K562 (cell line): ENCODE results near the gene HPSE2. TPM values are rescaled to one million over a fixed set of nuclear protein-coding genes. Genes with fewer than 3 reads are reported as not detected.

Experiments used
- DLX4 ChIP-seq: fragments of 250-450 bp; sonication (Bioruptor Pico); IDR thresholded peaks from 2 replicates; pipeline ENCODE4 v1.6.1; 2021; ENCODE audit warnings: mild to moderate bottlenecking
- FOXA1 ChIP-seq: fragments of 450-650 bp; IDR thresholded peaks from 2 replicates; pipeline ENCODE4 v1.6.1; 2016; ENCODE audit warnings: mild to moderate bottlenecking, borderline replicate concordance
- FOXM1 ChIP-seq, 2 experiments: fragments of 450-650 bp in 1 of 2; sonication (generic) in 1 of 2; formaldehyde crosslinking in 1 of 2; IDR thresholded peaks; 2 replicates each; pipeline versions ENCODE4 v1.6.1 to v1.9.0; 2017 to 2022; ENCODE audit warnings: low read depth in 2 of 2, mild to moderate bottlenecking in 2 of 2, missing genetic modification reagents in 1 of 2, moderate library complexity in 1 of 2
- FOXP4 ChIP-seq: sonication (generic); formaldehyde crosslinking; IDR thresholded peaks from 2 replicates; pipeline ENCODE4 v1.8.0; 2022; ENCODE audit warnings: mild to moderate bottlenecking, missing genetic modification reagents, borderline replicate concordance
- KLF16 ChIP-seq: IDR thresholded peaks from 2 replicates; pipeline ENCODE4 v1.6.1; 2016; ENCODE audit warnings: antibody characterized with exemption
- MTA2 ChIP-seq: fragments of 450-650 bp; IDR thresholded peaks from 2 replicates; pipeline ENCODE4 v1.6.1; 2016; ENCODE audit warnings: low read depth
- PCBP2 ChIP-seq: fragments of 200-400 bp; formaldehyde crosslinking; IDR thresholded peaks from 2 replicates; pipeline ENCODE4 v1.6.1; 2018; ENCODE audit warnings: low read length, low read depth, mild to moderate bottlenecking, moderate library complexity; ENCODE audit not compliant: poor library complexity, severe bottlenecking
- PHB2 ChIP-seq: fragments of 450-650 bp; IDR thresholded peaks from 2 replicates; pipeline ENCODE4 v1.6.1; 2017; ENCODE audit warnings: low read depth
- RAD21 ChIP-seq, 2 experiments: fragments of 250-450 bp in 1 of 2; fragments of 450-650 bp in 1 of 2; sonication (Bioruptor Pico) in 1 of 2; formaldehyde crosslinking in 1 of 2; IDR thresholded peaks in 1 of 2; conservative IDR thresholded peaks in 1 of 2; 2 replicates each; pipeline versions ENCODE4 v1.4.0 to v1.8.0; 2020 to 2022; ENCODE audit warnings: mild to moderate bottlenecking in 2 of 2, moderate library complexity in 1 of 2
- SPI1 ChIP-seq: IDR thresholded peaks from 2 replicates; pipeline ENCODE4 v1.6.1; 2011; ENCODE audit warnings: low read depth, low read length, control low read depth, borderline replicate concordance
- THRAP3 ChIP-seq: fragments of 450-650 bp; IDR thresholded peaks from 2 replicates; pipeline ENCODE4 v1.6.1; 2016; ENCODE audit warnings: mild to moderate bottlenecking, inconsistent platforms, borderline replicate concordance
- VEZF1 ChIP-seq: fragments of 200-800 bp; sonication (Bioruptor generic); IDR thresholded peaks from 2 replicates; pipeline ENCODE4 v1.6.1; 2017; ENCODE audit warnings: missing genetic modification characterization, missing compliant biosample characterization
- ZBTB17 ChIP-seq: fragments of 450-650 bp; formaldehyde crosslinking; IDR thresholded peaks from 2 replicates; pipeline ENCODE4 v1.4.0; 2020; ENCODE audit warnings: mild to moderate bottlenecking
- ZBTB33 ChIP-seq: sonication (generic); formaldehyde crosslinking; IDR thresholded peaks from 2 replicates; pipeline ENCODE4 v1.8.1; 2023; ENCODE audit warnings: mild to moderate bottlenecking, missing genetic modification reagents
- ZFP36 ChIP-seq: fragments of 150-350 bp; IDR thresholded peaks from 2 replicates; pipeline ENCODE4 v1.6.1; 2018; ENCODE audit warnings: low read length, low read depth; ENCODE audit not compliant: partially characterized antibody
- ZNF512 ChIP-seq: IDR thresholded peaks from 2 replicates; pipeline ENCODE4 v1.6.1; 2016; ENCODE audit warnings: missing genetic modification characterization, missing compliant biosample characterization
- ZNF76 ChIP-seq: fragments of 250-450 bp; sonication (Bioruptor Pico); IDR thresholded peaks from 2 replicates; pipeline ENCODE4 v1.4.0; 2020; ENCODE audit warnings: mild to moderate bottlenecking, moderate library complexity, borderline replicate concordance
- polyA plus RNA-seq, 8 experiments: library from polyadenylated mRNA; depleted of rRNA in 4 of 8; stranded (reverse) in 5 of 8; unstranded in 3 of 8; fragments of >200 nt; fragmentation: Nextera tagmentation in 2 of 8; fragmentation: Illumina TruSeq in 1 of 8; extraction: Ambion mirVana in 2 of 8; extraction: Trizol in 1 of 8; gene quantifications; 2 replicates each; pipeline versions ENCODE4 v1.2.1 to v1.2.3, GENCODE V29; 2011 to 2014; ENCODE audit warnings: inconsistent platforms in 1 of 8, missing spikeins in 1 of 8
- total RNA-seq, 7 experiments: library from RNA; depleted of rRNA in 6 of 7; stranded (reverse); fragments of >200 nt in 6 of 7; fragmentation: Illumina TruSeq in 2 of 7; extraction: Trizol in 2 of 7; gene quantifications; 2 replicates each; pipeline versions ENCODE4 v1.2.1 to v1.2.3, GENCODE V29; 2011 to 2021; ENCODE audit warnings: low replicate concordance in 1 of 7

Gene HPSE2
- total and polyA plus RNA-seq, 9 of the 15 experiments (the other 6 are each of a cell fraction or from before 2014, with no cell fraction given): 0.03 to 0.10 (median 0.04) TPM; not detected in 2

- no peak for TF ChIP-seq ZBTB33
- TF ChIP-seq PHB2: peak; percentile 71; the same call in 1 of the 2 replicates
- TF ChIP-seq FOXA1: no peak; the same call in 1 of the 2 replicates
- peak; percentile 90 for TF ChIP-seq KLF16
- TF ChIP-seq ZNF512 (tag): no peak
- TF ChIP-seq ZBTB17 (CRISPR knock-in tag): no peak
- peak; percentile 87 for TF ChIP-seq VEZF1 (CRISPR knock-in tag)
- no peak for TF ChIP-seq ZFP36
- peak; percentile 60; the same call in 1 of the 2 replicates for TF ChIP-seq SPI1
- no peak for TF ChIP-seq PCBP2
- no peak for TF ChIP-seq DLX4
- no peak for TF ChIP-seq ZNF76 (CRISPR knock-in tag)
- TF ChIP-seq THRAP3: no peak
- peak; percentile 84 for TF ChIP-seq FOXM1 (IDR thresholded peaks at IDR 0.05; ENCODE audit: low read depth)
- TF ChIP-seq FOXM1 (CRISPR knock-in tag; IDR thresholded peaks at IDR 0.05; ENCODE audit: low read depth): no peak
- peak; percentile 75 for TF ChIP-seq MTA2
- TF ChIP-seq FOXP4 (CRISPR knock-in tag): no peak
- TF ChIP-seq RAD21 (CRISPR knock-in tag; conservative IDR thresholded peaks at IDR 0.05 in 1 of 2, IDR thresholded peaks at IDR 0.05 in 1 of 2): no peak
Observed at GRCh38 chr10:98460837-98461499, 774.7 kb downstream of the HPSE2 start (continued).
